Stomach (tissue), 4 donors: ENCODE data around the gene ASB7.

ENCODE experiments used
- POLR2A ChIP-seq, 4 donors: fragments of 450-650 bp; IDR thresholded peaks; one replicate each; pipeline ENCODE4 v1.6.1; 2016; ENCODE audit warnings: antibody characterized with exemption in 4 of 4, control low read depth in 2 of 4, mild to moderate bottlenecking in 1 of 4, moderate library complexity in 1 of 4
- TF ChIP-seq, protein P1 (sequence below), 7 experiments: fragments of 450-650 bp in 4 of 7; fragments of 200-600 bp in 3 of 7; sonication (generic) in 3 of 7; IDR thresholded peaks; one replicate each; pipeline ENCODE4 v1.5.1; 2016 to 2019; ENCODE audit warnings: antibody characterized with exemption in 7 of 7, control low read depth in 2 of 7, mild to moderate bottlenecking in 1 of 7

DNA sequence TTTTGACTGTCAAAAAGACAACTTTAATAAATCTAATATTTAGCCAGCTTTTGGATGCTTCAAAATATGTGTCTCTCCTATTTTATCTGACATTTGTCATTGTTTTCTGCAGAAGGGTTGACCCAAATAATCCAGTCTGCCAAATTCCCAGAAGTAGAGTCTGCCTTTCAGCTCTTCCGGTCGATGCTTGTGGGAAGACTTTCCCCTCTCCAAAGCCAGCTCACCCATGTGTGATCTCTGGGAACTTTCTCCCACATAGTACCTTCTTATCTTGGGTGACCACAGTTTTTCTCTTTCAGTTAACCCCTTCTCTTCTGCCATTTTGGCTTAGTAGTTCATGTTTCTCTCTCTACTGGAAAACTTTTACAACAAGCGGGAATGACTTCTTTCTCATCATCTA, 94.1 kb downstream of the ASB7 start:
- TF ChIP-seq, protein P1, sequence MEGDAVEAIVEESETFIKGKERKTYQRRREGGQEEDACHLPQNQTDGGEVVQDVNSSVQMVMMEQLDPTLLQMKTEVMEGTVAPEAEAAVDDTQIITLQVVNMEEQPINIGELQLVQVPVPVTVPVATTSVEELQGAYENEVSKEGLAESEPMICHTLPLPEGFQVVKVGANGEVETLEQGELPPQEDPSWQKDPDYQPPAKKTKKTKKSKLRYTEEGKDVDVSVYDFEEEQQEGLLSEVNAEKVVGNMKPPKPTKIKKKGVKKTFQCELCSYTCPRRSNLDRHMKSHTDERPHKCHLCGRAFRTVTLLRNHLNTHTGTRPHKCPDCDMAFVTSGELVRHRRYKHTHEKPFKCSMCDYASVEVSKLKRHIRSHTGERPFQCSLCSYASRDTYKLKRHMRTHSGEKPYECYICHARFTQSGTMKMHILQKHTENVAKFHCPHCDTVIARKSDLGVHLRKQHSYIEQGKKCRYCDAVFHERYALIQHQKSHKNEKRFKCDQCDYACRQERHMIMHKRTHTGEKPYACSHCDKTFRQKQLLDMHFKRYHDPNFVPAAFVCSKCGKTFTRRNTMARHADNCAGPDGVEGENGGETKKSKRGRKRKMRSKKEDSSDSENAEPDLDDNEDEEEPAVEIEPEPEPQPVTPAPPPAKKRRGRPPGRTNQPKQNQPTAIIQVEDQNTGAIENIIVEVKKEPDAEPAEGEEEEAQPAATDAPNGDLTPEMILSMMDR (IDR thresholded peaks at IDR 0.05), result no peak
- TF ChIP-seq POLR2A (IDR thresholded peaks at IDR 0.05), result no peak
